PC-3 (cell line): Measurements from ENCODE around the gene KRT5. TPM values are rescaled to one million over a fixed set of nuclear protein-coding genes. Genes with fewer than 3 reads are reported as not detected.

Experiments used
- ATAC-seq: fragments of 200-7000 bp; cut with Tn5 transposase; 2 replicates; pipeline ENCODE4 v1.9.1; 2020; ENCODE audit warnings: mild to moderate bottlenecking, moderate library complexity
- BruUV-seq: library from RNA; stranded (reverse); fragments of 400-500 nt; replicated peaks from 2 replicates; lab custom pipeline; 2021; lab: Mats Ljungman, UMichigan
- CTCF ChIA-PET: fragments of 300-600 bp; sonication (Branson Sonifier 250); formaldehyde crosslinking; loops from one replicate; lab custom pipeline; 2022; ENCODE audit warnings: antibody characterized with exemption; lab: Charles Lee
- POLR2A ChIA-PET: fragments of 300-600 bp; sonication (Branson Sonifier 250); formaldehyde crosslinking; loops from one replicate; lab custom pipeline; 2022; ENCODE audit warnings: antibody characterized with exemption; ENCODE audit not compliant: unreplicated experiment; lab: Charles Lee
- DNase-seq: peaks from one replicate; pipeline ENCODE4 v3.0.0-alpha.2; 2015
- H2AFZ ChIP-seq: fragments of 300-600 bp; sonication (generic); 2 replicates; pipeline ENCODE4 v1.6.0; 2016; ENCODE audit warnings: antibody characterized with exemption, low read length
- H3F3A ChIP-seq: fragments of 300-600 bp; sonication (generic); one replicate; pipeline ENCODE4 v1.6.0; 2017; ENCODE audit warnings: antibody characterized with exemption, low read length, control low read depth, mild to moderate bottlenecking; ENCODE audit not compliant: unreplicated experiment
- H3K27ac ChIP-seq: fragments of 300-600 bp; sonication (generic); 2 replicates; pipeline ENCODE4 v1.5.1; 2016; ENCODE audit warnings: mild to moderate bottlenecking, low read length
- H3K27me3 ChIP-seq: fragments of 300-600 bp; sonication (generic); 2 replicates; pipeline ENCODE4 v1.6.1; 2016; ENCODE audit warnings: low read length, mixed read lengths
- H3K36me3 ChIP-seq: fragments of 300-600 bp; sonication (generic); 2 replicates; pipeline ENCODE4 v1.6.1; 2016; ENCODE audit warnings: low read depth, mixed run types, low read length, mixed read lengths
- H3K4me1 ChIP-seq: fragments of 300-600 bp; sonication (generic); 2 replicates; pipeline ENCODE4 v1.5.1; 2016; ENCODE audit warnings: low read length; ENCODE audit not compliant: insufficient read depth
- H3K4me2 ChIP-seq: fragments of 300-600 bp; sonication (generic); 2 replicates; pipeline ENCODE4 v1.6.0; 2016; ENCODE audit warnings: low read length
- H3K4me3 ChIP-seq: fragments of 300-600 bp; sonication (generic); 2 replicates; pipeline ENCODE4 v1.5.1; 2016; ENCODE audit warnings: mild to moderate bottlenecking, low read length, mixed read lengths
- H3K79me2 ChIP-seq: fragments of 300-600 bp; sonication (generic); 2 replicates; pipeline ENCODE4 v1.6.1; 2017; ENCODE audit warnings: low read length, mixed read lengths
- H3K9ac ChIP-seq: fragments of 300-600 bp; sonication (generic); 2 replicates; pipeline ENCODE4 v1.6.0; 2016; ENCODE audit warnings: mild to moderate bottlenecking, low read length
- H3K9me2 ChIP-seq: fragments of 300-600 bp; sonication (generic); replicated peaks from 2 replicates; pipeline ENCODE4 v1.6.1; 2016; ENCODE audit warnings: mixed run types, low read length, mixed read lengths
- H3K9me3 ChIP-seq: fragments of 300-600 bp; sonication (generic); 2 replicates; pipeline ENCODE4 v1.6.1; 2016; ENCODE audit warnings: low read length, mixed read lengths
- H4K20me1 ChIP-seq: fragments of 300-600 bp; sonication (generic); 2 replicates; pipeline ENCODE4 v1.6.1; 2016; ENCODE audit warnings: low read length, mixed read lengths
- EZH2 ChIP-seq: fragments of 300-600 bp; sonication (generic); IDR thresholded peaks from one replicate; pipeline ENCODE4 v1.6.1; 2017; ENCODE audit warnings: antibody characterized with exemption, mild to moderate bottlenecking, low read length; ENCODE audit not compliant: unreplicated experiment
- EZH2phosphoT487 ChIP-seq: fragments of 300-600 bp; sonication (generic); IDR thresholded peaks from 2 replicates; pipeline ENCODE4 v1.6.1; 2018; ENCODE audit warnings: mild to moderate bottlenecking, antibody characterized with exemption, low read length, borderline replicate concordance
- intact Hi-C: fragments of 100-400 bp; cut with micrococcal nuclease; formaldehyde crosslinking; loops from 2 replicates; pipeline ENCODE4 v1.9.0; 2023
- total RNA-seq: library from RNA; depleted of rRNA; stranded (reverse); fragments of >200 nt; gene quantifications from 2 replicates; pipeline ENCODE4 v1.2.3, GENCODE V29; 2014
- TF ChIP-seq, protein P1 (sequence below): fragments of 300-600 bp; sonication (generic); conservative IDR thresholded peaks from 2 replicates; pipeline ENCODE4 v1.5.1; 2017; ENCODE audit warnings: antibody characterized with exemption, low read depth, mild to moderate bottlenecking, low read length

Gene KRT5
- total RNA-seq, 1 experiment from 2014 or later: not detected

GRCh38 chr12:52527121-52527800 is 7.1 kb upstream of the KRT5 start:
- Histone ChIP-seq H2AFZ (no peak overlapping the region), H3K27ac (no peak overlapping the region), H3K79me2 (no peaks in the 10 kb centered on the region), H3K4me2 (no peak overlapping the region), H4K20me1 (no peaks in the 10 kb centered on the region), H3K27me3 (no peaks in the 10 kb centered on the region), H3K36me3 (no peaks in the 10 kb centered on the region), H3K9me3 (no peaks in the 10 kb centered on the region), H3K4me1 (peaks cover 6% of the 10 kb centered on the region; the same call in 1 of the 2 replicates), H3K4me3 (no peak overlapping the region), H3F3A (no peaks in the 10 kb centered on the region), H3K9me2 (no peaks in the 10 kb centered on the region), H3K9ac (no peak overlapping the region)
- CTCF ChIA-PET: no interaction called here
- intact Hi-C loops: no loop called here
- no TSS peak for BruUV-seq
- no peak for TF ChIP-seq EZH2phosphoT487
- TF ChIP-seq, protein P1, sequence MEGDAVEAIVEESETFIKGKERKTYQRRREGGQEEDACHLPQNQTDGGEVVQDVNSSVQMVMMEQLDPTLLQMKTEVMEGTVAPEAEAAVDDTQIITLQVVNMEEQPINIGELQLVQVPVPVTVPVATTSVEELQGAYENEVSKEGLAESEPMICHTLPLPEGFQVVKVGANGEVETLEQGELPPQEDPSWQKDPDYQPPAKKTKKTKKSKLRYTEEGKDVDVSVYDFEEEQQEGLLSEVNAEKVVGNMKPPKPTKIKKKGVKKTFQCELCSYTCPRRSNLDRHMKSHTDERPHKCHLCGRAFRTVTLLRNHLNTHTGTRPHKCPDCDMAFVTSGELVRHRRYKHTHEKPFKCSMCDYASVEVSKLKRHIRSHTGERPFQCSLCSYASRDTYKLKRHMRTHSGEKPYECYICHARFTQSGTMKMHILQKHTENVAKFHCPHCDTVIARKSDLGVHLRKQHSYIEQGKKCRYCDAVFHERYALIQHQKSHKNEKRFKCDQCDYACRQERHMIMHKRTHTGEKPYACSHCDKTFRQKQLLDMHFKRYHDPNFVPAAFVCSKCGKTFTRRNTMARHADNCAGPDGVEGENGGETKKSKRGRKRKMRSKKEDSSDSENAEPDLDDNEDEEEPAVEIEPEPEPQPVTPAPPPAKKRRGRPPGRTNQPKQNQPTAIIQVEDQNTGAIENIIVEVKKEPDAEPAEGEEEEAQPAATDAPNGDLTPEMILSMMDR: no peak
- no peak for TF ChIP-seq EZH2
- DNase-seq (no peak), ATAC-seq (no peak)
- POLR2A ChIA-PET: no interaction called here

GRCh38 chr12:52526511-52526951 is 6.3 kb upstream of the KRT5 start:
- no peak overlapping the region for H2AFZ ChIP-seq
- H3F3A ChIP-seq: no peaks in the 10 kb centered on the region
- BruUV-seq: no TSS peak
- H3K9me2 ChIP-seq: no peaks in the 10 kb centered on the region
- ATAC-seq: no peak
- H4K20me1 ChIP-seq: no peaks in the 10 kb centered on the region
- intact Hi-C loops: no loop called here
- H3K4me1 ChIP-seq: peaks cover 8% of the 10 kb centered on the region
- no peak overlapping the region for H3K4me3 ChIP-seq
- no peak overlapping the region for H3K4me2 ChIP-seq
- TF ChIP-seq EZH2phosphoT487: no peak
- TF ChIP-seq, protein P1: no peak
- TF ChIP-seq EZH2: no peak
- no peaks in the 10 kb centered on the region for H3K9me3 ChIP-seq
- H3K9ac ChIP-seq: no peak overlapping the region
- CTCF ChIA-PET: no interaction called here
- H3K36me3 ChIP-seq: no peaks in the 10 kb centered on the region
- no peak overlapping the region for H3K27ac ChIP-seq
- no peak for DNase-seq
- H3K27me3 ChIP-seq: no peaks in the 10 kb centered on the region
- POLR2A ChIA-PET: no interaction called here
- no peaks in the 10 kb centered on the region for H3K79me2 ChIP-seq
